ENCODE data around the gene MLLT3.

GRCh38 chr9:20593537-20593936 lies 28.8 kb downstream of the MLLT3 start:
- TF ChIP-seq EZH2 (IDR thresholded peaks at IDR 0.05; ENCODE audit: insufficient read depth, poor library complexity, severe bottlenecking) (no peak), EZH2phosphoT487 (IDR thresholded peaks at IDR 0.05; ENCODE audit: insufficient read depth, low read depth) (no peak)

All from GM23248 (cell line).